ENCODE measurements around the gene ZNF678. TPM values are rescaled to one million over a fixed set of nuclear protein-coding genes. Genes with fewer than 3 reads are reported as not detected.

Gene ZNF678
- total RNA-seq, 4 donors from 2014 or later = 4.3 to 10.0 (median 6.3) TPM

GRCh38 chr1:227542153-227543120 is 20.9 kb upstream of the ZNF678 start:
- 5 to 20% methylated on average over 1 to 4 of the region's 84 CpGs for WGBS, 2 donors (ENCODE audit: low coverage in 1 of 2)

GRCh38 chr1:227543283-227544066 is 19.9 kb upstream of the ZNF678 start:
- no peak for ATAC-seq
- whole genome bisulfite sequencing, 2 donors (ENCODE audit: low coverage in 1 of 2) = 73 to 100% methylated on average over 2 to 3 of the region's 14 CpGs
- H3K27ac ChIP-seq = peak overlapping the region in 1 of 4 donors; percentile 78
- peak overlapping the region in 1 of 2 donors; percentile 91 for H3K4me3 ChIP-seq
- peaks cover 0 to 24% (median 8%) of the 10 kb centered on the region in 3 donors for H3K4me1 ChIP-seq
- H3K36me3 ChIP-seq = no peaks in the 10 kb centered on the region
- TF ChIP-seq CTCF (IDR thresholded peaks at IDR 0.05) = no peak
- TF ChIP-seq POLR2AphosphoS5 (IDR thresholded peaks at IDR 0.05) = no peak
- no peak for TF ChIP-seq EP300 (IDR thresholded peaks at IDR 0.05)
- TF ChIP-seq POLR2A (IDR thresholded peaks at IDR 0.05) = no peak
- no peaks in the 10 kb centered on the region for H3K27me3 ChIP-seq
- peaks cover 0 to 2% (median 0%) of the 10 kb centered on the region in 3 donors for H3K9me3 ChIP-seq

More at GRCh38 chr1:227542153-227543120, 20.9 kb upstream of the ZNF678 start:
- ATAC-seq = peak; percentile 95
- Histone ChIP-seq H3K27me3 (no peaks in the 10 kb centered on the region), H3K9me3 (peaks cover 0 to 9% (median 0%) of the 10 kb centered on the region in 3 donors), H3K36me3 (no peaks in the 10 kb centered on the region), H3K27ac (peak overlapping the region; percentile 4 to 86 (median 80)), H3K4me3 (peak overlapping the region; percentile 57 to 91), H3K4me1 (peaks cover 0 to 24% (median 8%) of the 10 kb centered on the region in 3 donors)
- no peak for TF ChIP-seq EP300 (IDR thresholded peaks at IDR 0.05)
- TF ChIP-seq POLR2AphosphoS5 (IDR thresholded peaks at IDR 0.05) = peak; percentile 50
- TF ChIP-seq CTCF (IDR thresholded peaks at IDR 0.05) = peak; percentile 95 to 99 (median 97)
- no peak for TF ChIP-seq POLR2A (IDR thresholded peaks at IDR 0.05)

GRCh38 chr1:227544067-227545050 is 19.0 kb upstream of the ZNF678 start:
- no peak for TF ChIP-seq EP300 (IDR thresholded peaks at IDR 0.05)
- TF ChIP-seq CTCF (IDR thresholded peaks at IDR 0.05) = no peak
- Histone ChIP-seq H3K9me3 (no peaks in the 10 kb centered on the region), H3K27me3 (no peaks in the 10 kb centered on the region), H3K36me3 (no peaks in the 10 kb centered on the region), H3K4me3 (no peak overlapping the region), H3K27ac (no peak overlapping the region), H3K4me1 (peaks cover 0 to 24% (median 8%) of the 10 kb centered on the region in 3 donors)
- 90 to 100% methylated on average over 1 to 2 of the region's 9 CpGs for WGBS, 2 donors (ENCODE audit: low coverage in 1 of 2)
- ATAC-seq = no peak

- no peak overlapping the region for H3K4me3 ChIP-seq
- no peaks in the 10 kb centered on the region for H3K9me3 ChIP-seq
- peaks cover 0 to 24% (median 8%) of the 10 kb centered on the region in 3 donors for H3K4me1 ChIP-seq
- no peak for ATAC-seq
- TF ChIP-seq POLR2AphosphoS5 (IDR thresholded peaks at IDR 0.05) (no peak), CTCF (IDR thresholded peaks at IDR 0.05) (no peak), POLR2A (IDR thresholded peaks at IDR 0.05) (no peak), EP300 (IDR thresholded peaks at IDR 0.05) (no peak)
- WGBS, 2 donors (ENCODE audit: low coverage in 1 of 2) = 100% methylated on average over 2 of the region's 5 CpGs; no CpG with 5 or more reads in 1 of the 2 donors
- no peaks in the 10 kb centered on the region for H3K27me3 ChIP-seq
- no peak overlapping the region for H3K27ac ChIP-seq
- no peaks in the 10 kb centered on the region for H3K36me3 ChIP-seq
Observed at GRCh38 chr1:227545361-227545760, 18.0 kb upstream of the ZNF678 start.

All from gastroesophageal sphincter (tissue), 4 donors.